GM12873 (cell line): Measurements from ENCODE around the gene VWA2.

ENCODE experiments used
- TF ChIP-seq, protein P1 (sequence below): IDR thresholded peaks from 2 replicates; pipeline ENCODE4 v1.5.1; 2012; ENCODE audit warnings: low read depth, mild to moderate bottlenecking, moderate library complexity, low read length, control low read depth; ENCODE audit not compliant: insufficient read depth; ENCODE audit errors: missing control alignments

The VWA2 gene

DNA sequence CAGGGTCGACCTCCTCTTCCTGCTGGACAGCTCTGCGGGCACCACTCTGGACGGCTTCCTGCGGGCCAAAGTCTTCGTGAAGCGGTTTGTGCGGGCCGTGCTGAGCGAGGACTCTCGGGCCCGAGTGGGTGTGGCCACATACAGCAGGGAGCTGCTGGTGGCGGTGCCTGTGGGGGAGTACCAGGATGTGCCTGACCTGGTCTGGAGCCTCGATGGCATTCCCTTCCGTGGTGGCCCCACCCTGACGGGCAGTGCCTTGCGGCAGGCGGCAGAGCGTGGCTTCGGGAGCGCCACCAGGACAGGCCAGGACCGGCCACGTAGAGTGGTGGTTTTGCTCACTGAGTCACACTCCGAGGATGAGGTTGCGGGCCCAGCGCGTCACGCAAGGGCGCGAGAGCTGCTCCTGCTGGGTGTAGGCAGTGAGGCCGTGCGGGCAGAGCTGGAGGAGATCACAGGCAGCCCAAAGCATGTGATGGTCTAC is 46.9 kb downstream of the VWA2 start:
- TF ChIP-seq, protein P1, sequence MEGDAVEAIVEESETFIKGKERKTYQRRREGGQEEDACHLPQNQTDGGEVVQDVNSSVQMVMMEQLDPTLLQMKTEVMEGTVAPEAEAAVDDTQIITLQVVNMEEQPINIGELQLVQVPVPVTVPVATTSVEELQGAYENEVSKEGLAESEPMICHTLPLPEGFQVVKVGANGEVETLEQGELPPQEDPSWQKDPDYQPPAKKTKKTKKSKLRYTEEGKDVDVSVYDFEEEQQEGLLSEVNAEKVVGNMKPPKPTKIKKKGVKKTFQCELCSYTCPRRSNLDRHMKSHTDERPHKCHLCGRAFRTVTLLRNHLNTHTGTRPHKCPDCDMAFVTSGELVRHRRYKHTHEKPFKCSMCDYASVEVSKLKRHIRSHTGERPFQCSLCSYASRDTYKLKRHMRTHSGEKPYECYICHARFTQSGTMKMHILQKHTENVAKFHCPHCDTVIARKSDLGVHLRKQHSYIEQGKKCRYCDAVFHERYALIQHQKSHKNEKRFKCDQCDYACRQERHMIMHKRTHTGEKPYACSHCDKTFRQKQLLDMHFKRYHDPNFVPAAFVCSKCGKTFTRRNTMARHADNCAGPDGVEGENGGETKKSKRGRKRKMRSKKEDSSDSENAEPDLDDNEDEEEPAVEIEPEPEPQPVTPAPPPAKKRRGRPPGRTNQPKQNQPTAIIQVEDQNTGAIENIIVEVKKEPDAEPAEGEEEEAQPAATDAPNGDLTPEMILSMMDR: no peak

DNA sequence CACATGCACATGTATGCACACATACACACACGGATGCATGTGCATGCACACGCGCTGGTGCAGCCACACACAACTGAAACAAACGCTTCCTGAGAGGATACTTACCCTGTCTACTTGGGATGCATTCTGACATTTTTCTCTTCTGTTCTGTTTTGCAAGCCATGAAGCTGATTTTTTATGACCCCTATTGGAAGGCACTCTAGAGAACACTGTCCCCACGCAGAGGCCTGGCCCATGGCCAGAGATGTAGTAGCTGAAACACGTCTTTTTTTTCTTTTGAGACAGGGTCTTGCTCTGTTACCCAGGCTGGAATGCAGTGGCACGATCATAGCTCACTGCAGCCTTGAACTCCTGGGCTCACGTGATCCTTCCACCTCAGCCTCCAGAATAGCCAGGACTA is 47.9 kb downstream of the VWA2 start:
- TF ChIP-seq, protein P1: no peak

DNA sequence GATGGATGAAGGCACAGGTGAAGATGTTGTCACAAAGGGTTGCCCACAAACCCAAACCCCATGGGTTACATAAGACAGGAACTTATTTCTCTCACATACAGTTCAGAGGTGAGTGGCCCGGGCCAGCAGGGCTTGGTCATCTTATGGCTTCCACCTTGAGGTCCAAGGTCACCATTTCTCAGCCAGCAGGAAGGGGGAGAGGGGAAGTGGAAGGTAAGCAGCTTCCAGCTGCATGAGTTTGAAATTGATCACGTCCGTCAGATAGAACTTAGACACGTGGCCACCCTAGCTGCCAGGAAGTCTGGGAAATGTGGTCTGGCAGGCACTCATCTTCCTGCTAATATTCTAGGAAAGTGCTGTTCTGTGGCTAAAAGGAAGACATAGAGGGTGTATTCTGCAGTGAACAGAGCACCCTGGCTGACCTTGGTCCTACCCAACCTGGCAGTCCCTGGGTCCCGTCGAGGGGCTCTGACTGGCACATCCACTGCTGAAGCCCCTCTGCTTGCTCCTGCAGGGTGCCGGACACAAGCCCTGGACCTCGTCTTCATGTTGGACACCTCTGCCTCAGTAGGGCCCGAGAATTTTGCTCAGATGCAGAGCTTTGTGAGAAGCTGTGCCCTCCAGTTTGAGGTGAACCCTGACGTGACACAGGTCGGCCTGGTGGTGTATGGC is 49.5 kb downstream of the VWA2 start:
- TF ChIP-seq, protein P1: no peak

DNA sequence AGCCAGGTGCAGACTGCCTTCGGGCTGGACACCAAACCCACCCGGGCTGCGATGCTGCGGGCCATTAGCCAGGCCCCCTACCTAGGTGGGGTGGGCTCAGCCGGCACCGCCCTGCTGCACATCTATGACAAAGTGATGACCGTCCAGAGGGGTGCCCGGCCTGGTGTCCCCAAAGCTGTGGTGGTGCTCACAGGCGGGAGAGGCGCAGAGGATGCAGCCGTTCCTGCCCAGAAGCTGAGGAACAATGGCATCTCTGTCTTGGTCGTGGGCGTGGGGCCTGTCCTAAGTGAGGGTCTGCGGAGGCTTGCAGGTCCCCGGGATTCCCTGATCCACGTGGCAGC is 50.0 kb downstream of the VWA2 start:
- TF ChIP-seq, protein P1: no peak

DNA sequence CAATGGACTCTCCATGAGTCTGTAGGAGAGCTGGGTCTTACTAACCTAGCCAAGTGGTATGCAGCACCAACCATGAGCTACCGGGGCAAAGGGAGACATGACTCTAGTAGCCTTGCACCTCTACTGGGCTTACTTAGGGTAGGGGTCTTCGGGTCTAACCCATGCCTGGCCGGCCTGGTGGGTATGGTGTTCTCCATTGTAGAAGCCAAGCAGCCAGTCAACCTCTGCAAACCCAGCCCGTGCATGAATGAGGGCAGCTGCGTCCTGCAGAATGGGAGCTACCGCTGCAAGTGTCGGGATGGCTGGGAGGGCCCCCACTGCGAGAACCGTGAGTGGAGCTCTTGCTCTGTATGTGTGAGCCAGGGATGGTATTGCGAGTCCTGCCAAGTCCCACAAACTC is 51.0 kb downstream of the VWA2 start:
- TF ChIP-seq, protein P1: no peak

DNA sequence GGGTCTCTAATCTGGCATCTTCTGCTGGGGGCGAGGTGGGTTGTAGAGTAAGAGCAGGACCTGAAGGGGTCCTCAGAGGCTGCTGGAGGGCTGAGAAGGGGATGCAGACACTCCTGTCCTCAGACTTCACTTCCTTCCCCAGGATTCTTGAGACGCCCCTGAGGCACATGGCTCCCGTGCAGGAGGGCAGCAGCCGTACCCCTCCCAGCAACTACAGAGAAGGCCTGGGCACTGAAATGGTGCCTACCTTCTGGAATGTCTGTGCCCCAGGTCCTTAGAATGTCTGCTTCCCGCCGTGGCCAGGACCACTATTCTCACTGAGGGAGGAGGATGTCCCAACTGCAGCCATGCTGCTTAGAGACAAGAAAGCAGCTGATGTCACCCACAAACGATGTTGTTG is 52.0 kb downstream of the VWA2 start:
- TF ChIP-seq, protein P1: no peak

DNA sequence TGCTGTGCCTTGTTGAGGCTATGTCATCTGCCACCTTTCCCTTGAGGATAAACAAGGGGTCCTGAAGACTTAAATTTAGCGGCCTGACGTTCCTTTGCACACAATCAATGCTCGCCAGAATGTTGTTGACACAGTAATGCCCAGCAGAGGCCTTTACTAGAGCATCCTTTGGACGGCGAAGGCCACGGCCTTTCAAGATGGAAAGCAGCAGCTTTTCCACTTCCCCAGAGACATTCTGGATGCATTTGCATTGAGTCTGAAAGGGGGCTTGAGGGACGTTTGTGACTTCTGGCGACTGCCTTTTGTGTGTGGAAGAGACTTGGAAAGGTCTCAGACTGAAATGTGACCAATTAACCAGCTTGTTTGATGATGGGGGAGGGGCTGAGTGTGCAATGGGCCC is 52.5 kb downstream of the VWA2 start:
- TF ChIP-seq, protein P1: no peak
